Neural crest cell (in vitro differentiated cells): ENCODE data around the gene CD8B2. TPM values are rescaled to one million over a fixed set of nuclear protein-coding genes. Genes with fewer than 3 reads are reported as not detected.

ENCODE experiments used
- DNase-seq: peaks from one replicate; pipeline ENCODE4 v3.0.0; 2021; ENCODE audit warnings: low read depth, mixed read lengths, low spot score
- H3K27ac Mint-ChIP-seq: one replicate; pipeline ENCODE4 v1.8.0; 2021; ENCODE audit warnings: mild to moderate bottlenecking, mixed read lengths; ENCODE audit not compliant: unreplicated experiment
- H3K27me3 Mint-ChIP-seq: 2 replicates; pipeline ENCODE4 v1.8.0; 2021; ENCODE audit warnings: low read depth, mild to moderate bottlenecking, mixed read lengths
- H3K36me3 Mint-ChIP-seq: 2 replicates; pipeline ENCODE4 v1.8.0; 2021; ENCODE audit warnings: low read depth, mild to moderate bottlenecking, mixed read lengths
- H3K4me1 Mint-ChIP-seq: 2 replicates; pipeline ENCODE4 v1.8.0; 2021; ENCODE audit warnings: mixed read lengths
- H3K4me3 Mint-ChIP-seq: one replicate; pipeline ENCODE4 v1.8.0; 2021; ENCODE audit warnings: mild to moderate bottlenecking, mixed read lengths
- H3K9me3 Mint-ChIP-seq: 2 replicates; pipeline ENCODE4 v1.8.0; 2021; ENCODE audit warnings: mixed read lengths
- CTCF ChIP-seq: fragments of 200-600 bp; sonication (generic); conservative IDR thresholded peaks from 2 replicates; pipeline ENCODE4 v1.5.0; 2021; ENCODE audit warnings: antibody characterized with exemption, mild to moderate bottlenecking
- total RNA-seq: library from RNA; stranded (reverse); gene quantifications from 2 replicates; pipeline ENCODE4 v1.2.1, GENCODE V29; 2021

CD8B2 gene
- total RNA-seq, 1 donor from 2014 or later = not detected

- no peak overlapping the region for H3K4me3 Mint-ChIP-seq
Observed at GRCh38 chr2:106516436-106516835, 29.3 kb downstream of the CD8B2 start.

DNA sequence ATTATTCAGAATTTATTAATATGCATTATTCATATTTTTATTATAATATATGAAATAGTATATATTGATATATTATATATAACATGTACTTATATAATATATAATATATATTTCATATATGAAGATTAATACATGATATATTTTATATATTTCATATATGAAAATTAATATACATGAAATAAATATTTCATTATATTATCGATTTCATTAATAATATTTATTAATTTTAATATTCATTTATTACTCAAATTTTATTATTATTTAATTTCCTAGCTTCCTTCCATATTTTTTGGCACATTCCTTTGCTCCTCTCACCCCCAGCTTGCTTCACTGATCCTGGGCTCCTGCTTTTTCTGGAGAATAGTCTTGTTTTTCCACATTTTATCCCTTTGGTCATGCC is 29.7 kb downstream of the CD8B2 start:
- no peak for DNase-seq
- no peaks in the 10 kb centered on the region for H3K36me3 Mint-ChIP-seq
- no peak overlapping the region for H3K4me3 Mint-ChIP-seq
- H3K27ac Mint-ChIP-seq = no peak overlapping the region
- no peaks in the 10 kb centered on the region for H3K9me3 Mint-ChIP-seq
- H3K27me3 Mint-ChIP-seq = no peaks in the 10 kb centered on the region
- no peak for TF ChIP-seq CTCF
- no peaks in the 10 kb centered on the region for H3K4me1 Mint-ChIP-seq

More at GRCh38 chr2:106516436-106516835, 29.3 kb downstream of the CD8B2 start:
- no peak for DNase-seq
- Mint-ChIP-seq H3K27me3 (no peaks in the 10 kb centered on the region), H3K4me1 (no peaks in the 10 kb centered on the region), H3K36me3 (no peaks in the 10 kb centered on the region), H3K9me3 (no peaks in the 10 kb centered on the region), H3K27ac (no peak overlapping the region)
- no peak for TF ChIP-seq CTCF

GRCh38 chr2:106517329-106517728 is 30.2 kb downstream of the CD8B2 start:
- Mint-ChIP-seq H3K4me3 (no peak overlapping the region), H3K27me3 (no peaks in the 10 kb centered on the region), H3K36me3 (no peaks in the 10 kb centered on the region), H3K9me3 (no peaks in the 10 kb centered on the region), H3K27ac (no peak overlapping the region), H3K4me1 (no peaks in the 10 kb centered on the region)
- no peak for TF ChIP-seq CTCF
- DNase-seq = no peak

- DNase-seq = no peak
Observed at GRCh38 chr2:106519767-106520166, 32.6 kb downstream of the CD8B2 start.

DNA sequence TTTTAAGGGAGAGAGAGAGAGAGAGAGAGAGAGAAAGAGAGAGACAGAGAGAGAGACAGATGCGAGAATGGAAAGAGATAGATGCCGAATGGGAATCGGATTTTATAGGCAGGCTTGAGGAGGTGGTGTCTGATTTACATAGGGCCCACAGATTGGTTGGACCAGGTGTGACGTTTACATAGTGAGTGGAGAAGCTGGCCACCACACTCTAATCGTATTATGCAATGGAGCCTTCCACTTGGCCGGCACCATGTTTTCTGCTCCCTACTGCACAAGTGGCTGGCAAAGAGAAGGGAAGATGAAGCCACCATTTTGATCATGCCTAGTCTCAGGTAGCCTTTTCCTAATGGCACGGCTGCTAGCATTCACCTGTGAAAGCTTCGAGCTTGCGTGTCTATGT is 33.9 kb downstream of the CD8B2 start:
- no peaks in the 10 kb centered on the region for H3K4me1 Mint-ChIP-seq
- no peak for DNase-seq
- no peak overlapping the region for H3K4me3 Mint-ChIP-seq
- no peak for TF ChIP-seq CTCF
- peaks cover 4% of the 10 kb centered on the region for H3K9me3 Mint-ChIP-seq
- H3K36me3 Mint-ChIP-seq = no peaks in the 10 kb centered on the region
- H3K27me3 Mint-ChIP-seq = no peaks in the 10 kb centered on the region
- H3K27ac Mint-ChIP-seq = no peak overlapping the region

More at GRCh38 chr2:106519767-106520166, 32.6 kb downstream of the CD8B2 start:
- TF ChIP-seq CTCF = no peak
- H3K36me3 Mint-ChIP-seq = no peaks in the 10 kb centered on the region
- H3K4me1 Mint-ChIP-seq = no peaks in the 10 kb centered on the region
- H3K4me3 Mint-ChIP-seq = no peak overlapping the region
- no peaks in the 10 kb centered on the region for H3K27me3 Mint-ChIP-seq
- no peak overlapping the region for H3K27ac Mint-ChIP-seq
- peaks cover 4% of the 10 kb centered on the region for H3K9me3 Mint-ChIP-seq
